Right lobe of liver (tissue), 6 donors: ENCODE data around the gene EARS2. TPM values are rescaled to one million over a fixed set of nuclear protein-coding genes. Genes with fewer than 3 reads are reported as not detected.
"Not testable (repeated sequence)": the region's sequence is repeated elsewhere in the genome, so short reads cannot be mapped to it uniquely, and the experiment has no call there.

Experiments used
- ATAC-seq, 4 donors: fragments of 200-7000 bp; cut with Tn5 transposase; one replicate each; pipeline ENCODE4 v1.9.1; 2020; ENCODE audit warnings: mild to moderate bottlenecking in 4 of 4, moderate library complexity in 4 of 4
- DNase-seq, 3 donors: peaks; one replicate each; pipeline ENCODE4 v3.0.0-alpha.2; 2020
- H3K27ac ChIP-seq, 3 donors: fragments of 200-600 bp; one replicate each; pipeline ENCODE4 v1.8.0; 2022
- H3K27me3 ChIP-seq, 2 donors: fragments of 200-600 bp; one replicate each; pipeline ENCODE4 v1.8.0; 2022
- H3K36me3 ChIP-seq, 4 donors: fragments of 200-600 bp; sonication (generic) in 1 of 4; one replicate each; pipeline versions ENCODE4 v1.5.1 to v1.8.0; 2017 to 2022; ENCODE audit warnings: control low read depth in 1 of 4
- H3K4me1 ChIP-seq, 4 donors: fragments of 200-600 bp; sonication (generic) in 1 of 4; one replicate each; pipeline versions ENCODE4 v1.5.1 to v1.8.0; 2017 to 2022; ENCODE audit warnings: control low read depth in 1 of 4
- H3K4me3 ChIP-seq, 3 donors: fragments of 200-600 bp; one replicate each; pipeline ENCODE4 v1.8.0; 2022
- H3K9me3 ChIP-seq, 4 donors: fragments of 200-600 bp; sonication (generic) in 1 of 4; one replicate each; pipeline versions ENCODE4 v1.5.1 to v1.8.0; 2017 to 2022; ENCODE audit warnings: control low read depth in 1 of 4
- CTCF ChIP-seq, 4 donors: fragments of 200-600 bp in 3 of 4; fragments of 450-650 bp in 1 of 4; IDR thresholded peaks; one replicate each; pipeline versions ENCODE4 v1.5.1 to v1.8.0; 2016 to 2022; ENCODE audit warnings: antibody characterized with exemption in 4 of 4, mild to moderate bottlenecking in 2 of 4
- POLR2A ChIP-seq: fragments of 450-650 bp; IDR thresholded peaks from one replicate; pipeline ENCODE4 v1.6.1; 2017; ENCODE audit warnings: antibody characterized with exemption, mild to moderate bottlenecking
- WGBS: methylation state at CpG from one replicate; pipeline ENCODE4 v1.1.6; 2018; ENCODE audit warnings: low coverage, low lambda C conversion rate; ENCODE audit not compliant: insufficient coverage; ENCODE audit errors: missing lambda C conversion rate; 5-methylcytosine and 5-hydroxymethylcytosine counted together
- intact Hi-C, 2 donors: fragments of 100-400 bp; cut with DNase I; formaldehyde crosslinking; loops; one replicate each; pipeline versions ENCODE4 v1.11.2 to v1.14.1; 2022
- total RNA-seq, 6 experiments: library from RNA; depleted of rRNA in 2 of 6; stranded (reverse); fragments of >200 nt in 2 of 6; fragmentation: NEBNext Ultra II Directional in 3 of 6; extraction: Animal tissue kit (Norgen Biotek cat#: 25700) in 3 of 6; gene quantifications; one replicate each; pipeline versions ENCODE4 v1.1.0 to v1.2.4, GENCODE V29; 2016 to 2023
- donor health status: DM: no; HTN: yes; CAD: no.
- donor health status: DM: no; HTN: no; CAD: no.
- donor health status: DM: no; HTN: no; CAD: no.
- donor health status: DM: no; HTN: yes; CAD: no.
- donor health status: DM: no; HTN: yes; CAD: no.

The EARS2 gene
- total RNA-seq, 6 experiments from 2014 or later, result 14.9 to 47.7 (median 15.9) TPM

DNA sequence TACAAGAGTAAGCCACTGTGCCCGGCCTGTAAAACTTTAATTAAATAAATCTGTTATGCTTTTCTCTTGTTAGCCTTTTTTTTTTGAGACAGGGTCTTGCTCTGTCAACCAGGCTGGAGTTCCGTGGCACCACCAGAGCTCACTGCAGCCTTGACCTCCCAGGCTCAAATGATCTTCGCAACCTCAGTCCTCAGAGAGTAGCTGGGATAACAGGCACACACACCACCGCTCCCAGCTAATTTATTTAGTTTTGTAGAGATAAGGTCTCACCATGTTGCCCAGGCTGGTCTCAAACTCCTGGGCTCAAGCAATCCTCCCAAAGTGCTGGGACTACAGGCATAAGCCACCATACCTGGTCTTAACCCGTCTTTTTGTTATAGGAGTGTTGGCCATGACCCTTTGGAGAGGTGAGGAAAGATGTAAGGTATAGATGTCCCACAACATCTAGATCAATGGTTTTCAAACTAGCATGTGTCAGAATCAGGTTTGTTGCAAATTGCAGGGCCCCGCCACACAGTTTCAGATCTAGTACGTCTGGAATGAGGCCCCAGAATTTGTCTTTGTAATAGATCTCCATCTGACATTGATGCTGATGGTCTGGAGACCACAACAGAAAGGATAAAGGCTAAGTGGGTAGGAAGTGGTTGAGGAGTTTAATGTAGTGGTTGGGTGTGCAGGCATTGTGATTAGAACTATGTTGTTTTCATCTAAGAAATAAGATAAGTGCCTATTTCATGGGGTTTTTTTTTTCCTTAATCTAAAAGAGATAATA, 42.6 kb downstream of the EARS2 start:
- 75% methylated on average over 7 of the region's 7 CpGs for WGBS
- intact Hi-C loops, result no loop called here
- TF ChIP-seq CTCF (IDR thresholded peaks at IDR 0.05), result no peak
- TF ChIP-seq POLR2A, result no peak
- DNase-seq, result no peak
- H3K27me3 ChIP-seq, result no peaks in the 10 kb centered on the region
- peaks cover 0 to 3% (median 0%) of the 10 kb centered on the region in 4 donors for H3K36me3 ChIP-seq
- H3K4me1 ChIP-seq, result no peaks in the 10 kb centered on the region
- H3K4me3 ChIP-seq, result no peak overlapping the region
- ATAC-seq, result no peak
- H3K27ac ChIP-seq, result no peak overlapping the region
- no peaks in the 10 kb centered on the region for H3K9me3 ChIP-seq

- WGBS, result 89% methylated on average over 4 of the region's 4 CpGs
- intact Hi-C loops, result no loop called here
These were observed 44.9 kb downstream of the EARS2 start for GRCh38 chr16:23512168-23512695.

DNA sequence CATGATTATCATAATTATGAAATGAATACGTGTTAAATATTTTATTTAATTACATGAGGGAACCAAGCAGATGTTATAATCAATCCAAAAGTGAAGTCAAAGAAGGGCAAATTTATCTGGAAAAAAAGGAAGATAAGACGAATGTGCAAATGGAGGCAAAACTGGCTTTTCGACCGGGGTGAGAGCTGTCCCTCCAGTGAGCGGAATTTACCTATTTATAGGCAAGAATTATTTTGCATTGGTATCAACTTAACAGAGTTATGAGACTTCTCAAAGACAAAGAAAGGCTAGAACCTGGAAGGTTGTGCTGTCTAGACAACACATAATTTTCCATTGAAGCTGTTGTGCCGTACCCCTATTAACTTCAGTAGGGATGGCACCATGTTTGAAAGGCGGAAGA, 45.4 kb downstream of the EARS2 start:
- Histone ChIP-seq H3K27me3 (no peaks in the 10 kb centered on the region), H3K4me3 (no peak overlapping the region), H3K27ac (no peak overlapping the region), H3K4me1 (no peaks in the 10 kb centered on the region), H3K9me3 (no peaks in the 10 kb centered on the region), H3K36me3 (no peaks in the 10 kb centered on the region)
- intact Hi-C loops, result no loop called here
- no peak for TF ChIP-seq POLR2A
- no peak for TF ChIP-seq CTCF (IDR thresholded peaks at IDR 0.05)
- WGBS, result 86% methylated on average over 7 of the region's 7 CpGs
- ATAC-seq (no peak), DNase-seq (no peak)

More at GRCh38 chr16:23512168-23512695, 44.9 kb downstream of the EARS2 start:
- Histone ChIP-seq H3K4me1 (no peaks in the 10 kb centered on the region), H3K27me3 (no peaks in the 10 kb centered on the region), H3K4me3 (no peak overlapping the region), H3K27ac (no peak overlapping the region), H3K9me3 (no peaks in the 10 kb centered on the region), H3K36me3 (no peaks in the 10 kb centered on the region)
- DNase-seq (no peak), ATAC-seq (no peak)
- TF ChIP-seq POLR2A, result no peak
- no peak for TF ChIP-seq CTCF (IDR thresholded peaks at IDR 0.05)

- H3K36me3 ChIP-seq, H3K4me1 ChIP-seq, intact Hi-C loops, DNase-seq, H3K27me3 ChIP-seq, ATAC-seq, H3K9me3 ChIP-seq: not testable (repeated sequence)
- WGBS, result 83% methylated on average over 4 of the region's 10 CpGs
- Histone ChIP-seq H3K4me3 (peak overlapping the region in 2 of 3 donors; percentile 75 to 85), H3K27ac (peak overlapping the region in 1 of 3 donors; percentile 69)
These were observed 46.3 kb downstream of the EARS2 start for GRCh38 chr16:23510915-23511270.

GRCh38 chr16:23510164-23510914, 46.8 kb downstream of the EARS2 start, which contains the start of gene GGA2:
GGA2 (minus strand) TSS chr16:23510494; CDS start chr16:23510411, 83 bp downstream.
- TF ChIP-seq CTCF (IDR thresholded peaks at IDR 0.05) (peak in 1 of 4 donors; percentile 13), POLR2A (peak; percentile 92)
- Histone ChIP-seq H3K4me3 (peak within 1 kb of the TSS; percentile 46 to 85 (median 75)), H3K27ac (peak within 1 kb of the TSS; percentile 63 to 77 (median 69)), H3K27me3 (no peaks in the 10 kb centered on the region), H3K9me3 (no peaks in the 10 kb centered on the region), H3K4me1 (no peaks in the 10 kb centered on the region), H3K36me3 (no peaks in the 10 kb centered on the region)
- WGBS, result under 1% methylated on average over 20 of the region's 71 CpGs
- DNase-seq (peak; percentile 86 to 88 (median 87)), ATAC-seq (peak; percentile 94 to 96 (median 95))
- intact Hi-C loops, result no loop called here
